HG03520 (cell line): ENCODE measurements around the gene MTIF3.
"Not testable (repeated sequence)": the region's sequence is repeated elsewhere in the genome, so short reads cannot be mapped to it uniquely, and the experiment has no call there.

Source experiments
- ATAC-seq: cut with Tn5 transposase; IDR thresholded peaks from one replicate; pipeline ENCODE4 v1.9.1; 2021; ENCODE audit warnings: mild to moderate bottlenecking, moderate library complexity; ENCODE audit not compliant: unreplicated experiment

The MTIF3 gene

DNA sequence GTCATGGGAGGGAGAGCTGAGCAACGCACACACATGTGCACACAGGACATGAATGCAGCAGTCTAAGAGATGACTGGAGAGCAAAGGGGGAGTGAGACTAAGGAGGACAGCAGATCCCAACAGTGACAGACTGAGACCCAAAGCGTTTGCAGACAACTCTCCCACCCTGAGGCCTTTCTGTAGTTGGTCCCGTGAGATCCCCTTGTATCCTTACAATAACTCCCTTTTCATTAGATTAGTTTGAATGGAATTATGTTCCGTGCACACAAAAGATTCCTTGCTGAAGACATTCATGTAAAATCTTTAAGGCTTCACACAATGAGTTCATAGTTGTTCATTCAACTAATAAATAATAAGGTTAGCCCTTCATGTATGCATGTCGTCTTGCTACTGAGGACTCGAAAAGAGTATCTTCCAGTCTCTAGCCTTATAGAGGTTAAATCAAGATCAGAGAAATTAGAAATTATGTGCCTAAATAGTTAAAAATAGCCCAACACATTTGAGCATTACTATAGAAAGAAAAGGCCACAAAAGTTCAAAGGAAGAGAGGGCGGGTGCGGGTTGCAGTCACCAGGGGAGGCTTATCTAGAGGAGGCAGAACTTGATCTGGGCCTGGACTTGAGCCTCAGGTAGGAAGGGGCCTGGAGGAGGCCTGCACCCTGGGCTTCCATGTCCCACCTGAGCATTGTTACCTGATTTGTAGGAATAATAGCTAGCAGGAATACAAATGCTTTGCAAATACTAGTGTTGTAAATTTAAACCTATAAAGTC, 29.1 kb downstream of the MTIF3 start:
- ATAC-seq, result no peak

- no peak for ATAC-seq
Observed at GRCh38 chr13:27419328-27419727, 31.0 kb downstream of the MTIF3 start.

DNA sequence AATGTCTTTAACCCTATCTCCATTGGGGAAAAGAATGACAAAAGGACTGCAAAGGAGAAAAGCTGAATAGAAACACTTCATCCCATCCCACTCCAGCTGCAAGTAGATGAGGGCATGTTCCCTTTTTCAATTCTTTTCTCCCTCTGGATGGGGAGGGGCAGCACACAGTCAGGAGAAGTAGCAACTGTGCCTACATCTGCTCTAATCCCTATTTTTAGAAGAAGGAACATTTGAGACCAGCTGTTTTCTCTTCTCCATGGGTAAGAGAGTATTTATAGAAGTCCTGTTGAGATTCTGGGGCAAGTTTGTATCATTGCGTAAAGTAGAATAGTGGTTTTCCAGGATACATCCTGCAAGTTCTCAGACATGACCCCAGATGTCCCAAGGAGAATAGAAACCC, 35.2 kb downstream of the MTIF3 start:
- ATAC-seq, result no peak

DNA sequence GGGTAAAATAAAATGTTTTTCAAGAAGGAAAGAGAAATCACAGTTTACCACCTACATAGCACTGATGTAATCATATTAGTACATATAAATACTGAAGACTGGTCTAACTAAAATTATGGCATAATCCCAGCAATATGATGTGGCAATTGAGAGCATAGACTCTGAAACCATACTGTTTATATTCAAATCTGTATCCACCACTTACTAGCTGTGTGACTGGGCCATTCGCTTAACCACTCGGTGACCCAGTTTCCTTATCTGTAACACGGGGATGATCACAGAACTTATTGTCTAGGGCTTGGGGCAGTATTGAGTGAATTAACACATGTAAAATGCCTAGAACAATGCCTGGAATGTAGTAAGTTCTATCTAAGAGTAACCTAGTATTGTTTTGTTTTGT, 39.0 kb downstream of the MTIF3 start:
- ATAC-seq, result no peak

DNA sequence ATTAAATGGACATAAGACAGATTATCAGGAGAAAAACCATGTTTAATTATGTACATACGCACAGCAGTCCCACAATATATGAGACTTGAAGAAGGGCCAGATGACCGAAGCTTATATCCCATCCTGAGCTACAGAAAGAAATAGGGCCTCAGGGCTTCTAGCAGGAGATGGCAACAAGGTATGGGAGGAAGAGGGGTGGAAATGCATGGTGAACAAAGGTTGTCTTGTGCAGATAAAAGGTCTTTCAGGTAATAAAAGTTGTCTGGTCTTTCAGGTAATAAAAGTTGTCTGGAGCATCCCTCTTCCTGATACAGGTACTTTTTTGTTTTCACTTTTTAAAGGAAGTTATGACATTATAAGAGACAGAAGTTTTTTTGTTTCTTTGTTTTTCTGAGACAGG, 41.4 kb downstream of the MTIF3 start:
- ATAC-seq, result no peak

GRCh38 chr13:27408074-27408473, 42.3 kb downstream of the MTIF3 start:
- ATAC-seq, result no peak

GRCh38 chr13:27406178-27406939, 44.0 kb downstream of the MTIF3 start:
- ATAC-seq, result no peak

DNA sequence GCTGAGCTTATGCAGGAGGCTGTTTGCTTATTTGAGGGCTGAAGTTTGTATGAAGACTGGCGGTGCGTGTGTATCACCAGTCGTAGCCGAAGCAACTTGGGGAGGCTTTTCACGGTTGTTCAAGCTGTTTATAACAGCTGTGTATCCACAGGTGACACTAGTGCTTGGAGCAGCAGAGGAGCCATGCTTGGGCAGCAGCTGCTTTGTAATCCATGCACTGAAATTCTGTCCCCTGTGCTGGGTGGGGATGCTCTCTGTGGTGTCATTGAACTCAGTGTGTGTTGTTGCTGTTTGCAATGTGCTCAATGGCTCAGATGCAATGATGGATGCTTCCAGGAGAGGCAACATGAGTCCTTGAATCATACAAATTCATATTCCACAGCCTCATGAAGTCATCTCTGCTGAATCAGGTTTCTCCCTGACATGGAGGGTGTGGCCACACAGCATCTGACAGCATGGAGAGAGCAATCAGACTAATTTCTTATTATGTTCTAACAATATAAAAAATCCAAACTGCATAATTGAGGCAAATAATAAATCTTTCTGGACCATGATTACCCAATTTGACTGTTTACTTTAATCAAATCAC, 44.7 kb downstream of the MTIF3 start:
- ATAC-seq, result no peak

- no peak for ATAC-seq
Observed at GRCh38 chr13:27404680-27405079, 45.7 kb downstream of the MTIF3 start.

- ATAC-seq, result no peak
Observed at GRCh38 chr13:27403727-27404385, 46.5 kb downstream of the MTIF3 start.

- no peak for ATAC-seq
Observed at GRCh38 chr13:27403203-27403678, 47.1 kb downstream of the MTIF3 start.

DNA sequence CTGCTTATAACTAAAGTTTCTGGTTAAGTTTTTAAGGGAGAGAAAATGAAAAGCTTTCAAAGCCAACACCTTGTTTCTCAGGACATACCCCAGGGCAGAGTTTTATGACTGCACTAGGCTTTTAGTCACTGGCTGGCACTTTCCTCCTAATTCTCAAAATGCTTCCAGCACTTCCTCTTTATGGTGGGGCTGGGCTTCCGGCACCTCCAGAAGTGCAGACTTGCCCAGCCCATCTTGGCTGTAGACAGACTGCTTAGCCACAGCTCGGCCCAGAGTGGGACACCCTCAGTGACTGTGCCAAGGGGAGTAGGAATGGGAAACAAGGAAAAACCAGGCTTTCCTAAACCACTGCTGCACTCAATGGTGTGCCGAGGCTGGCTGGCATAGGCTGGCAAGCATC, 49.2 kb downstream of the MTIF3 start:
- ATAC-seq, result no peak

- not testable (repeated sequence) for ATAC-seq
Observed at GRCh38 chr13:27400405-27400804, 50.0 kb downstream of the MTIF3 start.

DNA sequence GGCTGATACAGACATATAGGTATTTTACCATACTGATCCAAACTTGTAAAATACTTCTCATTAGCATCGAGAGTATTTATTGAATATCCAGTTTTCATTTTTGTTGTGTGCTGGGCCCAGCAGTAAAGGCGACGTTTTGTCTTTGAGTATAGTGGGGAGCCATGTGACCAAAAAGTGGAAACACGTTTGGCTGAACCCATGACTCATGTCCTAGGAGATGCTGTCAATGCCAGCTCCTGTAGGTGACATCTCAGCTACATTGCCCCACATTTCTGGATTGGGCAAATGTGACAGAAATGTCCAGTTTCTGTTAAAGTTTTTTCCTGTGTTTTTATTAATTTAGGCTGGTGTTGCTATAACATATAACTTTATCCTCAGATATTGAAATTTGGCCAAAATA, 52.0 kb downstream of the MTIF3 start:
- no peak for ATAC-seq

DNA sequence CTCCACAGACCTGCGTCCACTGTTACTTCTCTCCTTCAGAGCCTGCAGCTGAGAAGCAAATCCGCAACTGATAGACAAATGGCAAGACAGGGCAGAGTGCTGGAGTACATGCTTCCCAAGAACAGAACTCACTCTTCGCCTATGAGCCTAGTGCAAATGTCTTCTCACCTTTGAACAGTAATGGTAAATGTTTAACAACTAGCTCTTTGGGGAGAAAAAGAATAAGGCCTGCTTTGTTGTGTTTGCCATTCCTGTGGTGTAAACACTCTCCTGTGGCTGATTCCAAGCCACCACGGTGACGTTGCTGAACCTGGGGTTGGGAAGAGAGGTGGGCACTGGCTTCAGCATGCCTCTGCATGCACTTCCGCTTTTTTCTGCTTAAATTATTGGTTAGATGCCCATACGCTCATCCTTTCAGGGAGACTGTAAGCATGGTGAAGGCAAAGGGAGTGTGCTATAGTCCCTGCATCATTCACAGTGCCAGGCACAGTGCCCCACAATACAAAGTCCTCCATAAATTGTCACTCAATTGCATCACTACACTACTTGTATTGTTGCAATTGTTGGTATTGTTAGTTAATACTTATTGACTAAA, 54.0 kb downstream of the MTIF3 start:
- ATAC-seq, result no peak

- ATAC-seq, result no peak
Observed at GRCh38 chr13:27395007-27395510, 55.3 kb downstream of the MTIF3 start.

DNA sequence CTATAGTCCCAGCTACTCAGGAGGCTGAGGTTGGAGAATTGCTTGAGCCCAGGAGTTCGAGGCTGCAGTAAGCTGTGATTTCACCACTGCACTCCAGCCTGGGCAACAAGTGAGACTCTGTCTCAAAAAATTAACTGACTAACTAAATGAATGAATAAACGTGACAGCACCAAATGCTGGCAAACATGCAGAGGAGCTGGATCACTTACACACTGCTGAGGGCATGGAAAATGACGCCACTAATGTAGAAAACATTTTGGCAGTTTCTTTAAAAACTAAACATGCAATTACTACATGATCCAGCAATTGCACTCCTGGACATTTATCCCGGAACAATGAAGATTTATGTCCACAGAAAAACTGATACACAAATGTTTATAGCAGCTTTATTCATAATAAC, 57.3 kb downstream of the MTIF3 start:
- no peak for ATAC-seq

GRCh38 chr13:27391471-27391870, 58.9 kb downstream of the MTIF3 start:
- no peak for ATAC-seq

DNA sequence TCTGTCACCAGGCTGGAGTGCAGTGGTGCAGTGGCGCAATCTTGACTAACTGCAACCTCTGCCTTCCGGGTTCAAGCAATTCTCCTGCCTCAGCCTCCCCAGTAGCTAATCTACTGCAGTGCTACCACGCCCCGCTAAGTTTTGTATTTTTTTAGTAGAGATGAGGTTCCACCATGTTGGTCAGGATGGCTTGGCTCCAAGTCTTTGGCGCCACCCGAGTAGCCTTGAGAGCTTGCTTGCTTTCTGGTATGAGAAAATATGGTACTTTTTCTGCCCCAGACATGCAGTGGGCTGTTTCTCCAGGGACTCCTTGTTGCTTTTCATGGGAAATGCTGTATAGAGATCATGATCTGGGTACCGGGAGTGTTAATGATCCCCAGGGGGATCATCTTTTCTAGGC, 60.5 kb downstream of the MTIF3 start:
- ATAC-seq, result no peak

GRCh38 chr13:27388241-27388640, 62.1 kb downstream of the MTIF3 start:
- no peak for ATAC-seq
